NB4 (cell line): Measurements from ENCODE around the gene RGS4.

Experiments used
- CTCF ChIP-seq: IDR thresholded peaks from one replicate; pipeline ENCODE4 v1.5.1; 2012; ENCODE audit warnings: low read depth, low read length
- MYC ChIP-seq: IDR thresholded peaks from 2 replicates; pipeline ENCODE4 v1.6.1; 2011; ENCODE audit warnings: low read depth, low read length
- POLR2A ChIP-seq: IDR thresholded peaks from 2 replicates; pipeline ENCODE4 v1.6.1; 2011; ENCODE audit warnings: mild to moderate bottlenecking; ENCODE audit not compliant: insufficient read length; ENCODE audit errors: extremely low read depth
- TF ChIP-seq, protein P1 (sequence below): IDR thresholded peaks from 2 replicates; pipeline ENCODE4 v1.6.1; 2011; ENCODE audit warnings: low read depth, low read length

- TF ChIP-seq MYC, result no peak
- TF ChIP-seq CTCF, result no peak
- no peak for TF ChIP-seq POLR2A
- TF ChIP-seq, protein P1, sequence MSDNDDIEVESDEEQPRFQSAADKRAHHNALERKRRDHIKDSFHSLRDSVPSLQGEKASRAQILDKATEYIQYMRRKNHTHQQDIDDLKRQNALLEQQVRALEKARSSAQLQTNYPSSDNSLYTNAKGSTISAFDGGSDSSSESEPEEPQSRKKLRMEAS, result no peak
Observed at GRCh38 chr1:163083690-163084089, 14.5 kb downstream of the RGS4 start.
